GM23338 (cell line): ENCODE data around the gene ANO6. TPM values are rescaled to one million over a fixed set of nuclear protein-coding genes. Genes with fewer than 3 reads are reported as not detected.

Experiments
- ATAC-seq: fragments of 200-7000 bp; cut with Tn5 transposase; 3 replicates; pipeline ENCODE4 v1.9.1; 2020
- DNase-seq: peaks from one replicate; pipeline ENCODE4 v3.0.0-alpha.2; 2015; ENCODE audit warnings: low spot score
- H2AFZ ChIP-seq: fragments of 200-600 bp; sonication (generic); 2 replicates; pipeline ENCODE4 v1.8.0; 2016; ENCODE audit warnings: antibody characterized with exemption, mild to moderate bottlenecking, moderate library complexity
- H3F3A ChIP-seq: fragments of 200-600 bp; sonication (generic); replicated peaks from 2 replicates; pipeline ENCODE4 v1.8.0; 2017; ENCODE audit warnings: antibody characterized with exemption, mixed run types, low read depth
- H3K27ac ChIP-seq: fragments of 200-600 bp; sonication (generic); 2 replicates; pipeline ENCODE4 v1.6.1; 2016; ENCODE audit warnings: low read depth
- H3K27me3 ChIP-seq: fragments of 200-600 bp; sonication (generic); 2 replicates; pipeline ENCODE4 v1.8.0; 2016; ENCODE audit warnings: mild to moderate bottlenecking, mixed run types, moderate library complexity; ENCODE audit not compliant: insufficient read depth
- H3K36me3 ChIP-seq: fragments of 200-600 bp; sonication (generic); 2 replicates; pipeline ENCODE4 v1.8.0; 2016; ENCODE audit warnings: mild to moderate bottlenecking; ENCODE audit not compliant: insufficient read depth
- H3K4me1 ChIP-seq: fragments of 200-600 bp; sonication (generic); 2 replicates; pipeline ENCODE4 v1.8.0; 2016; ENCODE audit warnings: mild to moderate bottlenecking, moderate library complexity; ENCODE audit not compliant: insufficient read depth
- H3K4me2 ChIP-seq: fragments of 200-600 bp; sonication (generic); 2 replicates; pipeline ENCODE4 v1.7.1; 2017; ENCODE audit warnings: mixed run types
- H3K4me3 ChIP-seq: fragments of 200-600 bp; sonication (generic); 2 replicates; pipeline ENCODE4 v1.6.1; 2016; ENCODE audit warnings: mixed run types
- H3K79me2 ChIP-seq: fragments of 200-600 bp; sonication (generic); replicated peaks from 2 replicates; pipeline ENCODE4 v1.8.0; 2017; ENCODE audit warnings: mild to moderate bottlenecking; ENCODE audit not compliant: insufficient read depth
- H3K9me2 ChIP-seq: fragments of 200-600 bp; sonication (generic); 2 replicates; pipeline ENCODE4 v1.8.0; 2017; ENCODE audit not compliant: insufficient read depth
- H4K20me1 ChIP-seq: fragments of 200-600 bp; sonication (generic); replicated peaks from 2 replicates; pipeline ENCODE4 v1.8.0; 2017; ENCODE audit warnings: mild to moderate bottlenecking; ENCODE audit not compliant: insufficient read depth
- H3K27ac Mint-ChIP-seq: 2 replicates; pipeline ENCODE4 v1.8.0; 2020; ENCODE audit warnings: inconsistent platforms, mild to moderate bottlenecking, moderate library complexity, mixed read lengths
- H3K27me3 Mint-ChIP-seq: 3 replicates; pipeline ENCODE4 v1.8.0; 2022; ENCODE audit warnings: low read depth, mild to moderate bottlenecking, moderate library complexity, mixed read lengths, inconsistent platforms; ENCODE audit not compliant: insufficient read depth, poor library complexity
- H3K36me3 Mint-ChIP-seq: 3 replicates; pipeline ENCODE4 v1.8.0; 2021; ENCODE audit warnings: low read depth, mild to moderate bottlenecking, inconsistent platforms, moderate library complexity, mixed read lengths
- H3K4me1 Mint-ChIP-seq: 3 replicates; pipeline ENCODE4 v1.8.0; 2020; ENCODE audit warnings: mild to moderate bottlenecking, inconsistent platforms, mixed read lengths
- H3K4me3 Mint-ChIP-seq: 3 replicates; pipeline ENCODE4 v1.8.0; 2021; ENCODE audit warnings: moderate library complexity, mild to moderate bottlenecking, inconsistent platforms, mixed read lengths
- H3K9me3 Mint-ChIP-seq: 3 replicates; pipeline ENCODE4 v1.8.0; 2020; ENCODE audit warnings: moderate library complexity, mild to moderate bottlenecking, inconsistent platforms, mixed read lengths
- CREB1 ChIP-seq: fragments of 250-450 bp; sonication (Bioruptor Pico); IDR thresholded peaks from 2 replicates; pipeline ENCODE4 v1.5.0; 2020; ENCODE audit warnings: low read depth, mild to moderate bottlenecking, moderate library complexity
- EZH2 ChIP-seq: fragments of 200-600 bp; sonication (generic); IDR thresholded peaks from one replicate; pipeline ENCODE4 v1.8.0; 2017; ENCODE audit warnings: antibody characterized with exemption, mild to moderate bottlenecking, low read depth; ENCODE audit not compliant: unreplicated experiment
- NANOG ChIP-seq: IDR thresholded peaks from 2 replicates; pipeline ENCODE4 v1.6.1; 2016; ENCODE audit warnings: antibody characterized with exemption, borderline replicate concordance
- POLR2AphosphoS5 ChIP-seq: IDR thresholded peaks from 2 replicates; pipeline ENCODE4 v1.6.1; 2016; ENCODE audit warnings: antibody characterized with exemption, low read depth
- REST ChIP-seq: IDR thresholded peaks from one replicate; pipeline ENCODE4 v1.6.1; 2018; ENCODE audit warnings: antibody characterized with exemption; ENCODE audit not compliant: unreplicated experiment
- ZNF331 ChIP-seq: fragments of 250-450 bp; sonication (Bioruptor Pico); IDR thresholded peaks from 2 replicates; pipeline ENCODE4 v1.5.0; 2020; ENCODE audit warnings: low read depth, mild to moderate bottlenecking, moderate library complexity
- polyA plus RNA-seq: library from polyadenylated mRNA; unstranded; fragments of >200 nt; fragmentation: Nextera tagmentation; extraction: Ambion mirVana; gene quantifications from 2 replicates; pipeline ENCODE4 v1.2.1, GENCODE V29; 2016
- total RNA-seq: library from RNA; depleted of rRNA; stranded (reverse); fragments of >200 nt; shearing (Covaris generic); gene quantifications from 2 replicates; pipeline ENCODE4 v1.2.3, GENCODE V29; 2014
- TF ChIP-seq, protein P1 (sequence below): fragments of 250-450 bp; sonication (Bioruptor Pico); IDR thresholded peaks from 2 replicates; pipeline ENCODE4 v1.5.0; 2020; ENCODE audit warnings: mild to moderate bottlenecking, moderate library complexity

ANO6 gene
- total and polyA plus RNA-seq, 2 experiments from 2014 or later = 21.1 to 48.9 TPM

GRCh38 chr12:45244561-45245343 lies 28.9 kb downstream of the ANO6 start (continued):
- TF ChIP-seq, protein P1, sequence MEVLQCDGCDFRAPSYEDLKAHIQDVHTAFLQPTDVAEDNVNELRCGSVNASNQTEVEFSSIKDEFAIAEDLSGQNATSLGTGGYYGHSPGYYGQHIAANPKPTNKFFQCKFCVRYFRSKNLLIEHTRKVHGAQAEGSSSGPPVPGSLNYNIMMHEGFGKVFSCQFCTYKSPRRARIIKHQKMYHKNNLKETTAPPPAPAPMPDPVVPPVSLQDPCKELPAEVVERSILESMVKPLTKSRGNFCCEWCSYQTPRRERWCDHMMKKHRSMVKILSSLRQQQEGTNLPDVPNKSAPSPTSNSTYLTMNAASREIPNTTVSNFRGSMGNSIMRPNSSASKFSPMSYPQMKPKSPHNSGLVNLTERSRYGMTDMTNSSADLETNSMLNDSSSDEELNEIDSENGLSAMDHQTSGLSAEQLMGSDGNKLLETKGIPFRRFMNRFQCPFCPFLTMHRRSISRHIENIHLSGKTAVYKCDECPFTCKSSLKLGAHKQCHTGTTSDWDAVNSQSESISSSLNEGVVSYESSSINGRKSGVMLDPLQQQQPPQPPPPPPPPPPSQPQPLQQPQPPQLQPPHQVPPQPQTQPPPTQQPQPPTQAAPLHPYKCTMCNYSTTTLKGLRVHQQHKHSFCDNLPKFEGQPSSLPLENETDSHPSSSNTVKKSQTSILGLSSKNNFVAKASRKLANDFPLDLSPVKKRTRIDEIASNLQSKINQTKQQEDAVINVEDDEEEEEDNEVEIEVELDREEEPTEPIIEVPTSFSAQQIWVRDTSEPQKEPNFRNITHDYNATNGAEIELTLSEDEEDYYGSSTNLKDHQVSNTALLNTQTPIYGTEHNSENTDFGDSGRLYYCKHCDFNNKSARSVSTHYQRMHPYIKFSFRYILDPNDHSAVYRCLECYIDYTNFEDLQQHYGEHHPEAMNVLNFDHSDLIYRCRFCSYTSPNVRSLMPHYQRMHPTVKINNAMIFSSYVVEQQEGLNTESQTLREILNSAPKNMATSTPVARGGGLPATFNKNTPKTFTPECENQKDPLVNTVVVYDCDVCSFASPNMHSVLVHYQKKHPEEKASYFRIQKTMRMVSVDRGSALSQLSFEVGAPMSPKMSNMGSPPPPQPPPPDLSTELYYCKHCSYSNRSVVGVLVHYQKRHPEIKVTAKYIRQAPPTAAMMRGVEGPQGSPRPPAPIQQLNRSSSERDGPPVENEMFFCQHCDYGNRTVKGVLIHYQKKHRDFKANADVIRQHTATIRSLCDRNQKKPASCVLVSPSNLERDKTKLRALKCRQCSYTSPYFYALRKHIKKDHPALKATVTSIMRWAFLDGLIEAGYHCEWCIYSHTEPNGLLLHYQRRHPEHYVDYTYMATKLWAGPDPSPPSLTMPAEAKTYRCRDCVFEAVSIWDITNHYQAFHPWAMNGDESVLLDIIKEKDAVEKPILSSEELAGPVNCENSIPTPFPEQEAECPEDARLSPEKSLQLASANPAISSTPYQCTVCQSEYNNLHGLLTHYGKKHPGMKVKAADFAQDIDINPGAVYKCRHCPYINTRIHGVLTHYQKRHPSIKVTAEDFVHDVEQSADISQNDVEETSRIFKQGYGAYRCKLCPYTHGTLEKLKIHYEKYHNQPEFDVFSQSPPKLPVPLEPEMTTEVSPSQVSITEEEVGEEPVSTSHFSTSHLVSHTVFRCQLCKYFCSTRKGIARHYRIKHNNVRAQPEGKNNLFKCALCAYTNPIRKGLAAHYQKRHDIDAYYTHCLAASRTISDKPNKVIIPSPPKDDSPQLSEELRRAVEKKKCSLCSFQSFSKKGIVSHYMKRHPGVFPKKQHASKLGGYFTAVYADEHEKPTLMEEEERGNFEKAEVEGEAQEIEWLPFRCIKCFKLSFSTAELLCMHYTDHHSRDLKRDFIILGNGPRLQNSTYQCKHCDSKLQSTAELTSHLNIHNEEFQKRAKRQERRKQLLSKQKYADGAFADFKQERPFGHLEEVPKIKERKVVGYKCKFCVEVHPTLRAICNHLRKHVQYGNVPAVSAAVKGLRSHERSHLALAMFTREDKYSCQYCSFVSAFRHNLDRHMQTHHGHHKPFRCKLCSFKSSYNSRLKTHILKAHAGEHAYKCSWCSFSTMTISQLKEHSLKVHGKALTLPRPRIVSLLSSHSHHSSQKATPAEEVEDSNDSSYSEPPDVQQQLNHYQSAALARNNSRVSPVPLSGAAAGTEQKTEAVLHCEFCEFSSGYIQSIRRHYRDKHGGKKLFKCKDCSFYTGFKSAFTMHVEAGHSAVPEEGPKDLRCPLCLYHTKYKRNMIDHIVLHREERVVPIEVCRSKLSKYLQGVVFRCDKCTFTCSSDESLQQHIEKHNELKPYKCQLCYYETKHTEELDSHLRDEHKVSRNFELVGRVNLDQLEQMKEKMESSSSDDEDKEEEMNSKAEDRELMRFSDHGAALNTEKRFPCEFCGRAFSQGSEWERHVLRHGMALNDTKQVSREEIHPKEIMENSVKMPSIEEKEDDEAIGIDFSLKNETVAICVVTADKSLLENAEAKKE (CRISPR knock-in tag) = no peak
- no peak for TF ChIP-seq POLR2AphosphoS5
- no peak for TF ChIP-seq NANOG
- no peak for TF ChIP-seq CREB1

DNA sequence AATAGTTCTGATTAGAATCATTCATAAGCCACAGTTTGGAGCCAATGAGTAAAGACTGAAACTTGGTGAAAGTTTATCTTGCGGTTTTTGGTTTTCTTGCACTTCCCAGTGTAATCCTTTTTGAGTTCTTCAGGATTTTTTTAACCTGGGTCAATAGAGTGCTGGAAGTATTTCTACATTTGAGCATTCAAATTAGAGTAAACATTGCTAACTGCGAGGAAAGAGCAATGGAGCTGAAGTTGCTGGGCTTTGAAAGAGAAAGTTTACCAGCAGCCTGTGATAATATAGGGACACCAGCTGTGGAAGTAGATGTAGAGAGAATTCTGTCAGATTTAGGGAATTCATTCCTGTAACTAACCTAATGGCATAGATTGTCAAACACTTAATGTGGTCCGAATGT lies 30.3 kb downstream of the ANO6 start:
- H3K9me2 ChIP-seq = peaks cover 2% of the 10 kb centered on the region
- peaks cover 2% of the 10 kb centered on the region for H3K27me3 Mint-ChIP-seq
- no peaks in the 10 kb centered on the region for H3K36me3 ChIP-seq
- H3K4me3 ChIP-seq = no peak overlapping the region
- H2AFZ ChIP-seq = no peak overlapping the region
- peaks cover 31% of the 10 kb centered on the region for H3K4me1 Mint-ChIP-seq
- no peak overlapping the region for H3K4me2 ChIP-seq
- no peaks in the 10 kb centered on the region; the same call in 1 of the 2 replicates for H4K20me1 ChIP-seq
- H3K4me1 ChIP-seq = peaks cover 31% of the 10 kb centered on the region
- H3K9me3 Mint-ChIP-seq = no peaks in the 10 kb centered on the region
- ATAC-seq (no peak), DNase-seq (no peak)
- H3F3A ChIP-seq = no peaks in the 10 kb centered on the region
- H3K36me3 Mint-ChIP-seq = peaks cover 11% of the 10 kb centered on the region; the same call in 2 of the 3 replicates
- no peak overlapping the region for H3K27ac ChIP-seq
- no peaks in the 10 kb centered on the region for H3K27me3 ChIP-seq
- no peak overlapping the region; the same call in 2 of the 3 replicates for H3K4me3 Mint-ChIP-seq
- no peak overlapping the region; the same call in 1 of the 2 replicates for H3K27ac Mint-ChIP-seq
- H3K79me2 ChIP-seq = peaks cover 96% of the 10 kb centered on the region
- no peak for TF ChIP-seq EZH2
- TF ChIP-seq REST = no peak
- no peak for TF ChIP-seq ZNF331 (CRISPR knock-in tag)
